AG08395 (cell line): ENCODE results near the gene RPS6KA2.

Experiments used
- DNase-seq: peaks from one replicate; pipeline ENCODE4 v3.0.0; 2012; ENCODE audit warnings: mixed read lengths, low spot score

RPS6KA2 gene

DNA sequence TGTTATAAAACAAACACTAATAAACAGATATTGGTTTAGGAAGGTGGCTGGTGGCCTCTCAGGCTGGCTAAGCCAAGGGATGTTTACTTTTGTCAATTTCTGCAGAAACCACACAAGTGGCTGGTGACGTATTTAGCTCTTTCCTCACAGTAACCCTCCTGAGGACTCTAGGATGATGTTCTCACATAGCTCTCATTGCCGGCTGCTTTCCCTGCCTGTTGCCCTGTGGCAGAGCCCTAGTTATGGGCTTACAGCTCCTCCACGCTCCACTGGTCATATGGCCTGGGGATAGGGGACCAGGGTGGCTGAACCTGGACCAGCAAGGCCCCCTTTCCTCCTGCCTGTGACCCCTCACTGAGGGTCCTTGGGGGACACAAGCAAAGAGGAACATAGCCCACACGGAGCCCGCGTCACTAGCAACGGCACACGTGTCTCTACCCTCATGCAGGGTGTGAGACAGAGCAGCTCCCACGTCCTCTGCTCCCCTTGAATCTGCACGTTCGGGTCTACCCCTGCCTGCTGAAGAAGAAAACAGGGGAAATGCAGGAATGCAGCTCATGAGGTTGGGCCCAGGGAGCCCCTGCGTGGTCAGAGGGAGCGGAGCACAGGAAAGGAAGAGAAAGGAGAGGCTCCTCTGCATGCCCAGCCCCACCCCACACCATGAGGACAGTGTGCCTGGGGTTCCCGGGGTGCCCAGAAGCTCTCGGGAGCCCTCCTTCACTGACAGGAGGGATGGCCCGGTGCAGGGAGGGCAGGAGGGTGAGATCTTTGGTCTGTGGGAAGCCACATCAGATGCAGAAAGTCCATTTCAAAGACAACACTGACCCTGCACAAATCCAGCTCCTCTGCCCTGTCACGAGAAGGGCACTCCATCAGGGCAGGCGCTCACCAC is 54.4 kb downstream of the RPS6KA2 start:
- peak; percentile 27 for DNase-seq

DNA sequence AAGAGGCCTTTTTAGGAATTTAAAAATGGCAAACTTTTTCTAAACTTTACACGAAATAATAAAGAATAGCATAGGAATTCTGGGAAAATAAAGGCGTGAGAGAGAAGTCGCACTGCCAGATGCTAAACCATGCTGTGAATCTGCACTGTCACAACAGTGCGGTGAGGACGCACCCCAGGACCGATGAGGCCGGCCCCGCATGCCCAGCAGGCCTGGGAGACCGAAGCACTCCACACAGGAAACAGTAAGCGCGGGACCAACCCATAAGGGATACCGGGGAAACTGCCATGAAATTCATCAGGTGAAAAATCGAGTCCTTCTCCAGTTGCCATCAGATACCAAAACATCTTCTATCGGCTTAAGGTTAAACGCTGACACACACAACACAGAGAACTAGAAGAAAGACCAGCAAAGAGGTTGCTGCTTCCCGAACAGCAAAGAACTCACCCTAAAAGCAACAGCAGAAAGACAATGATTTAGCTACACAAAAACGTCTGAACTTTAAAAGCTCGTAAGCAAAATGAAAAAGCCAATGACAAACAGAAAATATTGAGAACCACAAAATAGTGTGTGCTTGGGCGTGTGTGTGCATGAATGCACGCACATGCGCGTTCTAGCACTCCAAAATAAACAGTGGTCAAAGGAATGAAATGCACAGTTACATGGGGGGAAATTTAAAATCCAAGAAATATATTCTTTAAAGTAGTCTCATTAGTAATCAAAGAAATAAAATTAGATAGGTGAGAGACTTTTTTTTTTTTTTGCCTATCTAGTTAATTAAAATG is 55.9 kb downstream of the RPS6KA2 start:
- no peak for DNase-seq

DNA sequence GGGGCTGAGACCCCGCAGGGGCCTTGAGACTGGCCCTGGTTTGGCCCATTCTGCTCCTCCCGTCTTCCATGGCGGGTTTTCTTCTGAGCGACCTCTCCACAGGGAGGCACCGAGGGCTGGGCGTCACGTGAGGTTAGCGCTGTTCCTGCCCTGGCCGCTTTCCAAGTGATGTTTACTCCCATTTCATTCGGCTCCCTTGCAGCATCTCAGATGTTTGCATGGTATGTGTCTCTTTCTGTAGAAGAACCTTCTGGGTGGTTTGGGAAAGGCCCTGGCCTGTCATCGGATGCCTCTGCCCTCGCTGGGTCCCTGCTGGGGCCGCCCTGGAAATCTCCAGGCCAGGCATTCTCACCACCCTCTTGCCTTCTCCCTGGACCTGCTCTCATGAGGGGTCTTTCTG is 57.8 kb downstream of the RPS6KA2 start:
- DNase-seq: no peak

DNA sequence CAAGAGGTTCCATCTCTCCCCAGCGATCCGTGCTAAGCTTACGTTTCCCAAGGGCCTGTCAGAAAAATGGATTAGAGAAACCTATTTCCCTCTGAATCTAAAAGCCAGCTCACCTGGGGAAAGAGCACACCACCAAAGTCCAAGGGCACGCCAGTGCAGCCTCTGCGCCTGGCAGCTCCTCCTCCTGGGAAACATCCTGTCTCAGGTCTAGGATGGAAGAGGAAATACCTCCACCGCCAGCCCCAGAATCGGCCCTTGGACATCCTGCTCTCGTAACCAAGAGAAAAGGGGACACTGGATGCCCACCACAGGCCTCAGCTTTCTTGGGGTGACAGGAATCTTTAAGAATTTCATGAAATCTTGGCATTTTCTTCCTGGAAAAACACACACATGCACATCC is 59.2 kb downstream of the RPS6KA2 start:
- no peak for DNase-seq

DNA sequence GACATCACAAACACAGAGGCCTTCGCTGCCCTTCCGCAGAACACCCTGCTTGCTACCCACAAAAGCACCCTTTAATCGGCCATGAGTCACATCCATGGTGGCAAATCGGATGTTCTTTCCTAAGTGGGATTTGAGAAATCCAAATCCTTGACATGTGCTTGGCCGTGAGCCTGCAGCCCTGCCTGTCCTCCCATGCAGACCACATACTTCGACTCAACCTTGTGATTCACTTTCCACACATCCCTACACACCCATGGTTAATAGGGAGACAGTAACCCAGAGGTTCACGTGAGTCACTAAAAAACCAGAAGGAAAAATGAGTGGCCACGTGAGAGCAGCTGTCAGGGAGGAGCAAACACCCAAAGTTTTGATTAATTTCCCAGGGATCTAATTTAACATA is 59.9 kb downstream of the RPS6KA2 start:
- DNase-seq: peak; percentile 89

DNA sequence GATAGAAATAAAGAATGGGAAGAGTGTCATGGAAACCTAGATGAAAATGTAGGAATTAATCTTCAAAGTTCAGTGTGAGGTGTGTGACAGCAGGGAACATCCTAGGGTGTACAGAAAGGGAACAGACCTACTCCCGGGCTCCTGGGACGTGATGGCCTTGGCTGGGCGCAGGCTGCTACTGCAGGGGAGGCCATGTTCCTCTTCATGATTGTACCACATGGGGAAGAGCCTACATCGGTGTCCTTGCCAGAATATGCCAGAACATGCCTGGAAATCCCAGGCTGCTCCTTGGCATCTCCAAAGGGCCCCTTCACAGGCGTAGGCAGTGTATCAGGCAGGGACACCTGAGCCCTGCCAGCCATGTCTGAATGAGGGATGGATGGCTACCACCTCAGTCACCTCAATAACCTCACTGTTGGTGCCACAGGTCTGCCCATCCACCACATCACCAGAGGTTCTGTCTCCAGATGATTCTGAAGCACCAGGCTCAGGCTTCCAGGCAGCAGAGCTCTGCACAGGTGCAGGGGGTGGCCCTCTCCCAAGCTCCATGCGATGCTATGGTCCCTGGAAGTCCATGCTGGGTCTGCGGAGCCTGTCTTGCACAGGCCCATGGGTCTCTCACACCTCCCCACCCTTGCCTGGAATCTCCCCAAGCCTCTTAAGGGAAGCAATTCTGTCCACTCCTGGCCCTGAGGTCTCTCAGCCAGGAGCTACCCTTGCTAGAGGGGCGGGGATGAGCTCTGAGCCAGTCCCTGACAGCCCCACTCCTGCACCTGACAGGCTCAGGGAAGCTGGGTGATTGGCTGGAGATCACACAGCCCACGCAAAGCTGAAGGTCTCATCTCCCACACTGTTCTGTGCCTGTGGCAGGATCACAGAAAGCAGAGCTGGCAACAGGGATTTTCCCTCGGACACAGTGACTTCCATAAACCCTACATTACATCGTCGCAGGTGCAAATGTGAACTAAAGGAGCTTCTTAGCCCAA is 60.7 kb downstream of the RPS6KA2 start:
- DNase-seq: no peak

DNA sequence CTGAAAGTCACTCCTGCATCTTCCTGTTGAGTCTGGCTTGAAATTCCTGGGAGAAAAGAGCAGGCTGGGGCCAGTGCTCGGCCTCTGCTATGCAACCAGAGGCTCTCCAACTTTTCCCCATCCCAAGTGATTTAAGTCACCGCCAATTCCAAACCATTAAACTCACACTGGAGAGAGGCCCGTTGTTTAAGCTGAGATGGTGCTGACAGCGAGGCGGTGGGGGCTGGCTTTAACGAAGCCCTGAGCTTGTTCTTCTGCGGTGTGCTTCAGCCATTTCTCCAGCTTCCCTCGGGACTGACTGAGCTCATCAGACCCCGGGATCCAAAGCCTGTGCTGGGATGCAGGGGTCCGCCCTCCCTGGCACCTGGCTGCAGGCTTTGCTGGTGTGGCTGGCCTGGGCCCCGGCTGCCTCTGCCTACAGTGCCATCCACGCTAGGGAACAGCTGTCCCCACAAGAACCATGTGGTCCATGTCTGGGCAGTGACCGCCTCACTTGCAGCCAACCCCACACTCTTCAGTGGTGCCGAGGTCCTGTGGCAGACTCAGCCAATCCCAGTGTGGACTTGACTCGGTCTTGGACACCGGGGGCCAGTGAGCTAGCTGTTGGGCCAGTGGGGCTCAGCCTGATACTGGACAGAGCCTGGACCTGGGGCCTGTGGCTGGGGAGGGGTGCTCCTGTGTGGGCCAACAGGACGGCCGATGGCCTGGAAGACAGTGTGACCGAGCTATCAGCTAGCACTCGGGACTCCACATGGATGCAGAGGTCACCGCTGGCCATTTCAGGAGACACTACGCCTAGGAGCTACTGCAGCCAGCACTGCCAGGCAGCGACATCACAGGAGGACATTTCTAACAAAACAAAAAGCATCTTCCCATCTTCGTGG is 61.7 kb downstream of the RPS6KA2 start:
- DNase-seq: no peak

DNA sequence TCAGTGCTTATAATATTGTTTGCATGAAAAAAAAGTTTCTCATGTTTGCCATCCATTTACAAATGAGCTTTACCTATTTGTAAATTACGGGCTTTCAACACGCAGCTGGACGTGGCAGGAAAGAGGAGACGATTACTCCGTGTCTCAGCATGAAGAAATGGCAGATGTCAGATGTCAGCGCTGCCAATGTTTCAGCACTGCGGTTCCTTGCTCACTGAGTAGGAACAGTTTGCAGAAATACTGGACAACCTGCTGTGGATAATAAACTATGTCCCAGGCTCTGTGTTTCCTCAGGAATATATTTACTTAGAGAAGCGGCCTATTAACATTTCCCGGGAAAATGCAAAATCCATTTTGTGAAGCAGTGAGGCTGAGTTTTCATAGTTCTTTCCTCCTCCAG is 63.2 kb downstream of the RPS6KA2 start:
- no peak for DNase-seq

DNA sequence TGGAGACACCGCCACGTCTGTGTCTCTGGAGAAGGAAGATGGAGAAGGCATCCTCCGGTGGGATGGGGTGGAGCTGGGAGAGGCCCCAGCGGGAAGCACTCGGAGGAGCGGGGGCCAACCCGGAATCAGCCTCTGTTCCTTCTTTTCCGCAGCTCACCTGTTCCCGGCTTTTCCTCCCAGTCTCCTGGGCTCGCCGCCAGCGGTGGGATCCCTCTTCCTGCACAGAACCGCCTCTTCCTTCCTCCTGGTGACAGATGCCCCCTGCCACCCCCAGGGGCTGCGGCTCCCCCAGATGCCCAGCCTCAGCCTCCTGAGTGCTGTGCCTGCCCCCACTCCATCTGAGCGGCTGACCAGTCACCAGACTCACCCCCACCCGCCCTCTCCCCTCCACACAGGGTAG is 63.9 kb downstream of the RPS6KA2 start:
- DNase-seq: no peak

DNA sequence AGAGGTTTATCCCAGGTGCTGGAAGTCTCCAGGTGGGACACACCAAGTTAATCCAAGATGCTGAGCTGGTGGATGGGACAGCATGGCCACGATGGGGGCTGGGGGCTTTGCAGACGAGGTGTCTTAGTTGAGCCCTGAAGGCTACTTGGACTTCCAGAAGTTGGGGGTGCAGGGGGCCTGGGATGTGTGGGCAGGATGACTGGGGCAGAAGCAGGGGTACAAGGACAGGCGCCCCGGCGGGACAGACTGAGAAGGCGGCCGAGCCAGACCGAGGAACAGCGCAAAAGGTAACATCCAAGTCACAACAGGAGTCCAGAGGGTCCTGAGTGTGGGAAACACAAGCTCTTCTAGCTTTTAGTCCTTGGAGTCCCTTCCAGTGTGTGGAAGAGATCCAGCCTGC is 64.3 kb downstream of the RPS6KA2 start:
- DNase-seq: no peak

DNA sequence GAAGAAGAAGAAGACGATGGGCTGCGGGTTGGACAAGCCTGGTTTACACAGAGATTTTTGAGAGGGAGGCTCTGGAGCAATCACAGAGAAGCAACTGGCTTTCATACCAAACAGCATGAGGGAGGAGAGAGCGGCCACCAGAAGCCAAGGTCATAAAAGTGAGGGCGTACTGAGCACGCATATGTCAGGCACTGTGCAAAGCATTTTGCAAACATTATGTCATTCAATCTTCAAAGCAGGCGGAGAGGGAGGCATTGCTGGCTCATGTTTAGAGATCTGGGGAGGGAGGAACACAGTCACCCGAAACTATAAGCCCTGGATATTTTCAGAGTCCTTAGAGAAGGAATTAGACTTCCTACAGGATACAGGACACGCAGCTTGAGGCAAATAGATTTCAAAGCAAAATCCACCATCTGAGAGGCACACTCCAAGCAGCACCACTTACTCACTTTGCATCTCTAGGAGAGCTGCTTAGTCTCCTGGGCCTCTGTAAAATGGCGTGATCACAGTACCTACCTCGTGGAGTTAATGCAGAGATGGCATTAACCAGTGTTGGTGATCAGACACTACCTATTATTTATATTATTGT is 65.2 kb downstream of the RPS6KA2 start:
- DNase-seq: peak; percentile 84

DNA sequence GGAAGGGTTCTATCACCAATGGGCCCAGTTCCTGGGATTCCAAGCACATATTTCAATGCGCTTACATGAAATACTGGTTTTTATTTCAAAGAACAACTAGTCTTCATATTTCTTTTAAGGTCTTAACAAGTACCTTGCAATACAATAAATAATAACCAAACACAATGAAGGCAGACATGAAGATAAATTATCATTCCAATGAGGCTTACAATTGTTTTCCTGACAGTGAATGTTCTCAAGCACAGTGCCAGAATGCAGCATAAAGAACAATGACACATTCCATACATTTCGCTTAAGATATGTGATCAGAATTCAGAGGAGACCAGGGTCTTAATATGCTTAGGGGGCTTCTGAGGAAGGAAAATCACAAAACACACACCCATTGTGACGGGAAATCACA is 66.8 kb downstream of the RPS6KA2 start:
- DNase-seq: no peak

DNA sequence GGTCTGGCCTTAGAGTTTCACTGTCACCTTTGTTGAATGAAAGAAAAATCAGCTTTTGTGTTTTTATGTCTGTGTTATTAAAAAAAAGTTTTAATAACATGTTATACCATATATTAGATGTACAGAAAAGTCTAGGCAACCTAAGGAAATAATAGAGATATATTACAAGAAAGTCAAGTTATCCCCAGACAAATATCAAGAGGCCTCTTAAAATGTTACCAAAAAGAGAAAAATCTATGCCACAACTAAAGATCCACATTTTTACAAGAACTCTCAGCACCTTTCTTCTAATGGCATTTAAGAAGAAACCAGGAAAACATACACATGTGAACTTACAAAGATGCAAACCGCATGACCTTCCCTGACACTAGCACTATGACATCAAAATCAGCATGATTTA is 67.4 kb downstream of the RPS6KA2 start:
- DNase-seq: no peak

DNA sequence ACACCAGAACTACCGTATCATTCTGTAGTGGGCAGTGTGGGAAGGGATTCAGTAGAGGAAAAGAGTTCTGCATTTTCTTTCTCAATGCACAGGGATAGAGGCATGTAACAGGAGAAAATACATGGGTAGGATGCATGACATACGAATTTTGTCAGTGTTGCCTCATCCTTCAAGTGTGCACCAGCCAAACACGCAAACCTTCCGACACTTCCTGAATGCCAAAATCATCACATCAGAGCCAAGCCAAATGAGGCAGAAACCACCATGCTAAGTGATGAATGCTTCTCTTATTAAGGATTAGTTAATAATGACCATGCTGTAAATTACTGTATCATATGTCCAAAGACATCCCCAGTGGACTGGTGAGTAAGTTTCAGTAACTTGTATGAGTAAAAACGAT is 67.8 kb downstream of the RPS6KA2 start:
- no peak for DNase-seq

DNA sequence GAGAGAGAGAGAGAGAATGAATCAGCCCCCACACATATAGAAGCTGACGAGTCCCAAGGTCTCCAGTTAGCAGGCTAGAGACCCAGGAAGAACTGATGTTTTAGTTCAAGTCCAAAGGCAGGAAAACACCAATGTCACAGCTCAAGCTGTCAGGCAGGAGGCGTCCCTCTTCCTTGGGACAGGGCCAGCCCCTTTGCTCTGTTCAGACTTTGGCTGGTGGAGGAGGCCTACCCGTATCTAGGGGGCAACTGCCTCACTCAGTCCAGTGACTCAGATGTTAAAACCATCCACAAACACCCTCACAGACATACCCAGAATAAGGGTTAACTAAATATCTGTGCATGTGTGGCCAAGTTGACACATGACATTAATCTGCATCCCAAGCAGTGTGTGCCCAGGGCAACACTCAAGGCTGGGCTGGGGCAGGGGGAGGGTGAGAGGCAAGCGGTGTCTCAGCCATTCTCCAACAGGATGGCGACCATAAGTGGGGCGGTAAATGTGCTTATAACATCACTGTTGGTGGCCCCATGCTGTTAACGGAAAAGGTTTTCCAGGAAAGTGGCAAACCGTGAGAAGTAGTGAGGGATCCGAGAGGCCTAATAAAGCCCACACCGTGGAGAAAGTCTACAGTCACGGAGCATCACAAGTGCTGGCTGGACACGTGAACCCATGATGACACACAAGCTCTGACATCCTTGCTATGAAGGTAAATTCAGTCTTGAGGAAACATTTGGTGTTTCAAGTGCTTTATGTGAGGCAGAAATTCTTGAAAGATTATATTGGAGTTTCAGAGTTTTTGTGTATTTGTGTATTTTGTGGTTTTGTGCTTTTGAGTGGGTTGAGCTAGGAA is 68.7 kb downstream of the RPS6KA2 start:
- no peak for DNase-seq

DNA sequence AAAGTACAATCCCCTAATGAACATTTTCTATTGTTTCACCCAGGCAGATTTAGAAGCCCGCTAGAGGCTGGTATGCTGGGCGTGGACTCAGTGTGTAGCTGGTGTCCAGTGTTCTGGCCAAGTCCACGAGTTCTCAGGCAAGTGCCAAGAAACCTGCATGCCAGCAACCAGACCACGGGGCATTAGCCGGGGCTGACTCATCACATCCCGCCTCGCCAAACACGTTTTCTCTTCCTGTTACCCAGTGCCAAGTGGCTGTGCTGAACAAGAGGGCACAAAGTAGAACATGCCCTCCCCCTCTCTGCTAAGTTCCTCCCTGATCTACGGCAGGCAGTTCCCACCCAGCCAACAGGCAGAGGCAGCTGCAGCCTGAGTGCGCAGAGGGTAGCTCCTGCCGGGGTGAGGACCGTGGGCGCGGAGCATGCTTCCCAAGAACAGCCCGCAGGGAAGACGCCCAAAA is 70.2 kb downstream of the RPS6KA2 start:
- DNase-seq: peak; percentile 94

DNA sequence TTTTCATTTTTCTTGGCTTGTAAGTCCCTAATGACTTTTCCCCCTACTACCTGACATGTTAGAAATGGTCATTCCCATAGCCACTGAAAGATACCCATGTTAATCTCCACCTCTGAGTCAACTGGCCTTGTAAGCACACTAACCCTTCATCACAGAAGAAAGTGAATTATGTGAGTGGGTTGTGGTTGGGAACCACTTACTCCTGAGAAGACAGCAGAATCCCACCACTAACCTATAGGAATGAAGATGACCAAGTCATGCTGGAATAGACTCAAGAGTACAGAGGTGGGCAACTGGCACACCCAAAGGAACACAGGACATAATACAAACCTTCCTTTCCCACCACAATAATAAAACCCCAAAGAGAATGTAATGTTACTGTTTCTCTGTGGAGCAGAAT is 70.7 kb downstream of the RPS6KA2 start:
- no peak for DNase-seq

DNA sequence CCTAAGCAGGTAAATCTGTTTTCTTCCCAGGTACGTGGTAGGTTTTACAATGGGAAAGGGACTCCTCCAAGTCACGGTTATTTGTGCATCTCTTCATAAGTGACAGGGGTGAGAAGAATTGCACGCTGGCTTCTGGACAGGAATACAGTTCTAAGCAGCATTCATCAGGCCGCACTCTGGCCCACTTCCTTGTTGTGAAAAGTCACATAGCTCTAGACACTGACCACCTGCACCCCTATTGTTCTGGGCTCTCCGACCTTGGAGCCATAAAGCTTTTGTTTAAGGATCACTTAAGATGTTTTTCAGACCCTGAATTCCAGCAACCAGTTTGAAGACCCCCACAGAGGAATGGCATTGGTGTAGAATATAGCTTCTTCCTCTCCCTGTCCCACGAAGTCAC is 72.0 kb downstream of the RPS6KA2 start:
- DNase-seq: no peak

DNA sequence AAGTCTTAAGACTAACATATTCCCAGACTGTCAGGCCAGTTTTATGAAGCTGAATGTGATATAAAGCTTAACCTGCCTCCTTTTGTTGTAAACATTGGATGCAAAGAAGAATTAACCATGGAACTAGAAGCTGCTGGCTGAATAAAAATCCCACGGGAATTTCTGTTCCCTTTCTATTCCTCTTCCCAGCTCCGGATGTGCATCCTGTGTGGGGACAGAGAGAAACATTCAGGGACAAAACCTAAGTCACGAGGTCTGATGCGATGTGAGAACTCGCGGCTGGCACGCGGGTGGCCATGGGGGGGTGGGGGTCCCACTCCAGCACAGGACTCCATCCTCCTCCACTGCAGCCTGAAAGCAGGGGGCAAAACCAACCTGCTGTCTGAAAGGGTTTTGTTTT is 72.7 kb downstream of the RPS6KA2 start:
- no peak for DNase-seq
